GM12874 (cell line): ENCODE measurements around the gene OSTN.

ENCODE experiments used
- TF ChIP-seq, protein P1 (sequence below): IDR thresholded peaks from 2 replicates; pipeline ENCODE4 v1.5.1; 2011; ENCODE audit warnings: low read depth, mild to moderate bottlenecking, control low read depth, low read length, moderate library complexity; ENCODE audit not compliant: insufficient read depth

Gene OSTN

DNA sequence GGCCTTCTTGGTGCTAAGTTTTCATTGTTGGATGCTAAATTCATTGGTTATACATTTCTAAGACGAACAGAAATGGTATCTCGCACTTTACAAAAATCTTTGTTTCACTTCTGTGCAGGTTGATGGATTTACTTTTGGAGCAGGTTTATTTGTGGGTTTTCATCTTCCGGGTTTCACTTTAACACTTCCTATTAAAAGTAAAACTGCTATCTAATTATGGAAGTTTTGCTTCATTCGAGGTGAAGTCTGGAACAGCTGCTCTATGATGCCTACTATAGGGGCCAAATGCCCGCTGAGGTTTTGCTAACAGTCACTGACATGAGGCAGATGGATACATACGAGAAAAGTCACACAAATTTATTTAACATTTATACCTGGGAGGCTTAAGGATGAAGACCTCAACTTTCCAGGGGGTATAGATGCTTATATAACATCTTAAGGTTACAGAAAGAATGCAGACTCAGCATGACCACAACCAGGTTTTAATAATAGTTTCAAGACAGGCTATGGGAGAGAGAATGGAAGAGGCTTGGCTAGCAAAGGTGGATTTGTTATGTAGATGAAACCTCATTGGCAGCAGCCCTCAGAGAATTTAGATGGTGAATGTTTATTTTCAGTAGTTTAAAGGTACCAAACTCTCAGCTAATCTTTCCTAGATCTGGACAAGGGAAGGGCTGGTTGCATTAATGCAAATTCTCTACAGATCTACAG lies 54.2 kb downstream of the OSTN start:
- TF ChIP-seq, protein P1, sequence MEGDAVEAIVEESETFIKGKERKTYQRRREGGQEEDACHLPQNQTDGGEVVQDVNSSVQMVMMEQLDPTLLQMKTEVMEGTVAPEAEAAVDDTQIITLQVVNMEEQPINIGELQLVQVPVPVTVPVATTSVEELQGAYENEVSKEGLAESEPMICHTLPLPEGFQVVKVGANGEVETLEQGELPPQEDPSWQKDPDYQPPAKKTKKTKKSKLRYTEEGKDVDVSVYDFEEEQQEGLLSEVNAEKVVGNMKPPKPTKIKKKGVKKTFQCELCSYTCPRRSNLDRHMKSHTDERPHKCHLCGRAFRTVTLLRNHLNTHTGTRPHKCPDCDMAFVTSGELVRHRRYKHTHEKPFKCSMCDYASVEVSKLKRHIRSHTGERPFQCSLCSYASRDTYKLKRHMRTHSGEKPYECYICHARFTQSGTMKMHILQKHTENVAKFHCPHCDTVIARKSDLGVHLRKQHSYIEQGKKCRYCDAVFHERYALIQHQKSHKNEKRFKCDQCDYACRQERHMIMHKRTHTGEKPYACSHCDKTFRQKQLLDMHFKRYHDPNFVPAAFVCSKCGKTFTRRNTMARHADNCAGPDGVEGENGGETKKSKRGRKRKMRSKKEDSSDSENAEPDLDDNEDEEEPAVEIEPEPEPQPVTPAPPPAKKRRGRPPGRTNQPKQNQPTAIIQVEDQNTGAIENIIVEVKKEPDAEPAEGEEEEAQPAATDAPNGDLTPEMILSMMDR: no peak

DNA sequence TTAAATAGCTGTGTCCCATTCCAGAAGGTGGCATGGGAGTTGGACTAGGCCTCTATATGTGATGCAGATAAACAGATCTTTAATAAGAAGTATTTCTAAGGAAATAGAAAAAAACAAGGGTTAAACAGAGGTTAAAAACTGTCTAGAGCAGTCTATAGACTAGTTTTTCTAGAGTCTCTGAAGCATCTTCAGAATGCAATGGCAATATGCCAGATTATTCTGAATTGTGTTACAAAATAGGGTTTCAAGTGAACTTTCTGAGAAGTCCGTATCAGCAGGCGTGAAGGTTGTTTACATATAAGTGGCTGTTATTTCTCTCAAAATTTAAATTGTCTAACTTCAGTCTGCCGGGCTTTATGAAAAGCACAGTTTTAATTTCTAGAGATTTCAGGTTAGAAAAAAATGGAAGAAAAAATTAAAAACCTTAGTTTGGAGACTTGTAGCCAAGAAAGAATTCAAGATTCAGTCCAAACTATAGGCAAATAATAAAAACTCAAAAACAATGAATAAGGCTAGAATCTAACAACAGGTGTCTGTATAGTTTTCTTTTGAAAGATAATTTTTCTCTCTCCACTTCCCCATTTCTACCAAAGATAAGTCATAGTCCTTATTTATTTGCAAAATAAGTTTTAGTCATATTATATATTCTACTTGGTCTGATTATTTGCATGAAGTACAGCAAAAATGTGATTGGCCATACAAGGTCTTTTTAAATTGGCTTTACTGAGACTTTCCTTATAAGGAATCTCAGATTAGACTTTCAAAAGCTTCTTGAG lies 55.2 kb downstream of the OSTN start:
- TF ChIP-seq, protein P1: no peak

DNA sequence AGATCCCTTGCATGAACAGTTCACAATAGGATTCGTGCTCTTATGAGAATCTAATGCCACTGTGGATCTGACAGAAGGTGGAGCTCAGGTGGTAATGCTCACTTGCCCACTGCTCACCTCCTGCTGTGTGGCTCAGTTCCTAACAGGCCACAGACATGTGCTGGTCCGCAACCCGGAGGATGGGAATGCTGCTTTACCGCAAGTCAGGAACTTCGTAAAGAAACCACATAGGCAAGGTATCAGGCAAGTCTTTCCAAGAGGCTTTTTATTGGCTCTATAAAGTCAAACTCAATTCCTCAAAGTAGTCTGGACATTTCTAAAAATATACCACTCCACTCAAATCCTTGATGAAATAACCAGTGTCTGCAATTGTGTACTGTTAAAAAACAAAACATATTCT lies 56.1 kb downstream of the OSTN start:
- TF ChIP-seq, protein P1: no peak

DNA sequence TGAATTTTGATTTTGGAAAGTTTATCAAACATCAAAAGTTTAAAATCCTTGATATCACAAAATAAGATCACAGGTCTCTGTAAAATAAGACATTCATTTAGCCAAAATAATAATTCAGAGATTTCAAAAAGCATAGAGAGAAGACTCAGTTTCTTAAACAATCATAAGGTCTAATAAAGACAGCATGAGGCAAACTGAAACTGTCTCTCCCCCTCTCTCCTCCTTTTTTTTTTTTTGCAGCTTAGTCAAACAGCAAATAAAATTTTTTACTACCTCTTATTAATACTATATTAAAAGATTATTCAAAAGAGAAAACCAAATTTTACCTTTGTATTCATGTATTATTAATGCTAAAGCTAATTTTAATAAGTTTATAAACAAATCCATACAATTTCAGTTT lies 57.4 kb downstream of the OSTN start:
- TF ChIP-seq, protein P1: no peak

DNA sequence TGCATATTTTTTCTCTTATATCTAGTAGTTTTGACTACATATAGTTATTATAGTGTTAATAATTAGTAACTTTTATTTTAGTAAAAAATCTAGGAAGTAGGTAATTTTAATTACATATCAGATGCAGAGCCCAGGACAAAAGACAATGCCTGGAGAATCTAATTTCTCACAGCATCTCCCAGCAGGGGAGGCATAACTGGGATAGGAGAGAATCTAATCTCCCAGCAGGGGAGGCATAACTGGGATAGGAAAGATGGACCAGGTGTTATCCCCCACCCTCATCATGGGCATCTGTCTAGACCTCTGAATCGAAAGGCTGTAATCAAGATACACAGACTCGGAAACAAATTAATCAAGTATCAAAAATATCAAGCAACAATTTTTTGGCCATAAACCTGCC lies 58.2 kb downstream of the OSTN start:
- TF ChIP-seq, protein P1: no peak

DNA sequence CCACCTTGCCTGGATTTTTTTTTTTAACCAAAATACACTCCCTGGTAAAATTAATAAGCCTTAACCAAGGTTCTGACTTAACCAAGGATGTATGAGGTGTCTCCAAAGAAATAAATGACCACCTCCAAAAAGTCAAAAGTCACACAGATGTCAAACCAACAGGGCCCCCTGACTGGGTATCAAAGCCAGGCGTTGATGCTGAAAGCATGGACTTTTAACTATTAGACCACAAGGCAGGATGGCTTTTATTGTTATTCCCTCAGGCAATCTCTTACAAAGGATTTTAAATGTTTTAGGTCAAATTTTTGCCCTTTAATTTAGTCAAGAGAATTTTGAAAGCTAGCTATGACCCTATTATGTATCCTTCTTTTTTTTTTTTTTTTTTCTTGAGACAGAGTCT lies 60.4 kb downstream of the OSTN start:
- TF ChIP-seq, protein P1: no peak

DNA sequence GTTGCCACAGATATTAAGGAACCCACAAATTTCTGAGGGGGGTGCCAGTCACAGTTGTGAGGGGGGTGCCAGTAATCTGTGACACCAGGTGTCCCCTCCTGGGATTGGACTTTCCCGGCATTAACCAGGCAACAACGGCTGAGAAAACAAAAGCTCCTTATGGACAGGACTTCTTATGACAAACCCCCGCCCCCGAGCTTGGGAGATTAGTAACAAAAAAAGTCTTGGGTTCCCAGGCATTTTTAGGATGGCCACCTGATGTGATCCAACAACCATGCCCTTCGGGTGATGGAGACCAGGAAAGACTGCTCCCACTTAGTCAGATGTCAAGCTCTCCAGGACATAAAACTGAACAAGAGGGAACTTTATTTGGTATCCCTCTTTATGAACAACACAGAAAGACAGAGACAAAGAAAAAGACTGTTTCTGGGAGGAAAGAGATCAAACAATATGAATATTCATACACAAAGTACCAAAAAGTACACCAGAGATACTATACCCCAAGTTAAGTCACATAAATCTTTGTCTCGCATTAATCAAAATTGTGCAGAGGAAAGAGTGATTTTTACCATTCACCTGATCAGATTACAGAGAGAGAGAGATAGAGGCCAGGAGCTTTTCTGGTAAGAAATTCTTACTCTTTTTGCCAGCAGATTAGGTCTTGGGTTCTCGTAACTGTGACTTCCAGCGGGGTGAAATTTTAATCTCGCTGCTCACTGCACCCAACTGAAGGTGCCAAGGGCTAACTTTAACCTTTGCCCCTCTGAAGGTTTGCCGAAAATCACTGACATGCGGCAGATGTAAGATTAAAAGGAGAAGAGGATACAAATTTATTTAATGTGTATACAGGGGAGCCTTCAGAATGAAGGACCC lies 61.6 kb downstream of the OSTN start:
- TF ChIP-seq, protein P1: no peak
